Right cardiac atrium (tissue), 5 donors: ENCODE results near the gene CACNA1H. TPM values are rescaled to one million over a fixed set of nuclear protein-coding genes. Genes with fewer than 3 reads are reported as not detected.

Experiments used
- ATAC-seq, 2 donors: fragments of 200-7000 bp; cut with Tn5 transposase; one replicate each; pipeline versions ENCODE4 v1.8.0 to v1.9.1; 2020; ENCODE audit warnings: moderate library complexity in 2 of 2, mild to moderate bottlenecking in 1 of 2
- DNase-seq, 3 donors: peaks; one replicate each; pipeline ENCODE4 v3.0.0-alpha.2; 2020
- H3K27ac ChIP-seq: one replicate; pipeline ENCODE4 v1.5.1; 2013; ENCODE audit warnings: mild to moderate bottlenecking, low read length, control low read depth, moderate library complexity
- H3K27me3 ChIP-seq: one replicate; pipeline ENCODE4 v1.6.1; 2013; ENCODE audit not compliant: control insufficient read depth, insufficient read depth
- H3K4me1 ChIP-seq: one replicate; pipeline ENCODE4 v1.6.1; 2013; ENCODE audit warnings: low read length; ENCODE audit not compliant: control insufficient read depth, insufficient read depth
- H3K4me3 ChIP-seq: one replicate; pipeline ENCODE4 v1.5.1; 2013; ENCODE audit warnings: low read length, control low read depth
- H3K9me3 ChIP-seq: one replicate; pipeline ENCODE4 v1.6.1; 2013; ENCODE audit warnings: low read length; ENCODE audit not compliant: control insufficient read depth
- WGBS: extraction: QIAGEN DNeasy Blood & Tissue Kit; methylation state at CpG from one replicate; pipeline ENCODE4 v1.1.7; 2013; 5-methylcytosine and 5-hydroxymethylcytosine counted together
- intact Hi-C, 4 donors: fragments of 100-400 bp; cut with DNase I; formaldehyde crosslinking; loops; one replicate each; pipeline versions ENCODE4 v1.11.0 to v1.14.0; 2022 to 2023
- long read RNA-seq, 4 donors: library from polyadenylated mRNA; unstranded; transcript quantifications; one replicate each; pipeline ENCODE4 v2.0.0, GENCODE V29; 2020 to 2021
- polyA plus RNA-seq: library from polyadenylated mRNA; stranded (reverse); fragments of 200-250 nt; gene quantifications from one replicate; pipeline ENCODE4 v1.2.3, GENCODE V29; 2013
- total RNA-seq, 4 donors: library from RNA; stranded (reverse); fragmentation: NEBNext Ultra II Directional; extraction: Animal tissue kit (Norgen Biotek cat#: 25700); gene quantifications; one replicate each; pipeline ENCODE4 v1.2.1, GENCODE V29; 2021
- donor health status: healthy with polysubstance abuse.
- donor health status: DM: no; HTN: yes; CAD: no.
- donor health status: DM: no; HTN: no; CAD: no.
- donor health status: DM: no; HTN: yes; CAD: no; lungs with severe emphysema.
- donor health status: DM: yes; HTN: yes; CAD: no.

The CACNA1H gene
- total RNA-seq (1 to 10 TPM; 4.2 to 7.8 (median 6.0) TPM), polyA plus RNA-seq (7.5 TPM)
- long read RNA-seq, donor 1, partial matches to known transcripts = 39 of 42 reads
- long read RNA-seq, donor 1, other reads (novel, unspliced or antisense) = 3 of 42 reads
- long read RNA-seq, donor 2, partial matches to known transcripts = 14 of 16 reads
- long read RNA-seq, donor 2, other reads (novel, unspliced or antisense) = 2 of 16 reads
- long read RNA-seq, donor 3, partial matches to known transcripts = 13 of 17 reads
- long read RNA-seq, donor 3, other reads (novel, unspliced or antisense) = 4 of 17 reads
- long read RNA-seq, donor 4, partial matches to known transcripts = 32 of 37 reads
- long read RNA-seq, donor 4, other reads (novel, unspliced or antisense) = 5 of 37 reads

GRCh38 chr16:1152651-1153259 is at the start of gene CACNA1H:
Gene CACNA1H, plus strand, starts transcription at chr16:1153106. Its CDS starts 632 bp downstream, at chr16:1153738.
- no peak within 1 kb of the TSS for H3K27ac ChIP-seq
- ATAC-seq (peak in 1 of 2 donors; percentile 7), DNase-seq (peak; percentile 45 to 81 (median 75))
- H3K4me1 ChIP-seq = no peaks in the 10 kb centered on the region
- 3% methylated on average over 80 of the region's 98 CpGs for WGBS
- H3K27me3 ChIP-seq = no peaks in the 10 kb centered on the region
- H3K9me3 ChIP-seq = no peaks in the 10 kb centered on the region
- peak within 1 kb of the TSS; percentile 56 for H3K4me3 ChIP-seq
- intact Hi-C loops = no loop called here

DNA sequence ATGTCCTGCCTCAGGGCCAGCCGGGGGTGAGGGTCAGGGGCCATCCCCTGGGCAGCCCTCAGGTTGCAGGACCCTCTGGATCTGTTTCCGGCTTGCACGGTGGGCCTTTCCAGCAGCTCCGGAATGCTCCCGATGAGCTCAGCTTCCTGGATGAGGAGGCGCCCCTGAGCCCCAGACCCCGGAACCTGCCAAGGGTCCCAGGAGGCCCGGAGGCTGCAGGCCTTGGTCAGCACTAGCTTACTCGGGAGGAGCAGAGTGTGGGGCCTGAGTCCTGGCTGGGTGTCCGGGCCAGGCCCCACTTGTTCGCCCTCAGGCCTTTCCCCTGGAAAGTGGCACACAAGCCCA is 49.3 kb upstream of the CACNA1H start:
- Histone ChIP-seq H3K27me3 (no peaks in the 10 kb centered on the region), H3K9me3 (no peaks in the 10 kb centered on the region), H3K4me3 (no peak overlapping the region), H3K27ac (no peak overlapping the region), H3K4me1 (no peaks in the 10 kb centered on the region)
- DNase-seq (no peak), ATAC-seq (no peak)
- intact Hi-C loops = no loop called here
- WGBS = 32% methylated on average over 11 of the region's 11 CpGs

GRCh38 chr16:1105888-1106620 is 46.9 kb upstream of the CACNA1H start:
- WGBS = 29% methylated on average over 26 of the region's 26 CpGs
- no peak overlapping the region for H3K4me3 ChIP-seq
- H3K4me1 ChIP-seq = no peaks in the 10 kb centered on the region
- ATAC-seq (peak; percentile 53 to 70), DNase-seq (peak; percentile 62 to 86 (median 85))
- H3K9me3 ChIP-seq = no peaks in the 10 kb centered on the region
- H3K27me3 ChIP-seq = no peaks in the 10 kb centered on the region
- no peak overlapping the region for H3K27ac ChIP-seq
- intact Hi-C loops = loop anchor here in 1 of 4 donors (1.0 kb wide), 1 partner anchor 87 kb away; no protein-coding TSS in a partner anchor

GRCh38 chr16:1106659-1107058 is 46.2 kb upstream of the CACNA1H start:
- H3K27me3 ChIP-seq = no peaks in the 10 kb centered on the region

DNA sequence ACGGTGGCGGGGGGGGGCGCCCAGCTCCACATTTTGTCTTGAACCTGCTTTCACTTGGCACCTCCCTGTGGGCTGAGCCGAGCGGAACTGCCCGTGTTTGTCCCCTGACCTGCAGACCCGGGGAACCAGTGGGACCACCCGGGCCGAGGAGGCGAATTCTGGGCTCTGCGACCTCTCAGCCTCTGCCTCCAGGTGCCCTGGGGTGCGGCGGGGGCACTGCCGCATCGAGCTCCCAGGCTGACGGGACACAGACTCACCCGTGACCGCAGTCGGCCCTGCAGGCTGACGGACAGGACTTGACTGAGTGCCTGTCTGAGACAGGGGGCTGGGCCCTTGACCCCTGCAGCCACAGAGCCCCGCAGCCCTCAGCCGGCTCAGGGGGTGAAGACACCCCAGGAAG is 45.8 kb upstream of the CACNA1H start:
- no peak for DNase-seq
- no peak overlapping the region for H3K27ac ChIP-seq
- H3K27me3 ChIP-seq = no peaks in the 10 kb centered on the region
- no peak for ATAC-seq
- no peaks in the 10 kb centered on the region for H3K9me3 ChIP-seq
- H3K4me1 ChIP-seq = no peaks in the 10 kb centered on the region
- intact Hi-C loops = no loop called here
- H3K4me3 ChIP-seq = no peak overlapping the region
- WGBS = 67% methylated on average over 22 of the region's 22 CpGs

More at GRCh38 chr16:1106659-1107058, 46.2 kb upstream of the CACNA1H start:
- Histone ChIP-seq H3K27ac (no peak overlapping the region), H3K4me1 (no peaks in the 10 kb centered on the region), H3K4me3 (no peak overlapping the region), H3K9me3 (no peaks in the 10 kb centered on the region)
- ATAC-seq (no peak), DNase-seq (no peak)
- 77% methylated on average over 16 of the region's 16 CpGs for WGBS
- intact Hi-C loops = loop anchor here in 1 of 4 donors (1.0 kb wide), 1 partner anchor 87 kb away; no protein-coding TSS in a partner anchor

DNA sequence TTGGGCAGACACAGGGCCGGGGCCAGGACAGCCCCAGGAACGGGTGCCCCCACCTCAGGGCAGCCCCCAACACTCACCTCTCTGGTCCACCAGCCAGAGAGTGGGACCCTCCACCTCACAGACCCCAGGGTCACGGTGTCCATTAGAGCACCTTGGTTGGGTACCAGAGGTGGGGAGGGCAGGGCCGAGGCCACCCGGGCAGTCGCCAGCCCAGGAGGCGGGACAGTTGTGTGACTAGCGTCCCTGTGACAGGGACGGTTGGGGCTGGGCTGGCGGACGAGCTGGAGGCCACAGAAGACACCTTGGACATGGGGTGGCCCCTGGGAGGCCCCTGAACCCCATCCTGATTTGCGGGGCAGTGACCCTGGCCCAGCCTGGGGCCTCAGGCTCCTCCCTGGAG is 45.2 kb upstream of the CACNA1H start:
- Histone ChIP-seq H3K4me1 (no peaks in the 10 kb centered on the region), H3K27me3 (no peaks in the 10 kb centered on the region), H3K9me3 (no peaks in the 10 kb centered on the region), H3K4me3 (no peak overlapping the region), H3K27ac (no peak overlapping the region)
- WGBS = 76% methylated on average over 12 of the region's 12 CpGs
- intact Hi-C loops = loop anchor here in 1 of 4 donors (2.0 kb wide), 1 partner anchor 87 kb away; no protein-coding TSS in a partner anchor
- DNase-seq (no peak), ATAC-seq (no peak)

DNA sequence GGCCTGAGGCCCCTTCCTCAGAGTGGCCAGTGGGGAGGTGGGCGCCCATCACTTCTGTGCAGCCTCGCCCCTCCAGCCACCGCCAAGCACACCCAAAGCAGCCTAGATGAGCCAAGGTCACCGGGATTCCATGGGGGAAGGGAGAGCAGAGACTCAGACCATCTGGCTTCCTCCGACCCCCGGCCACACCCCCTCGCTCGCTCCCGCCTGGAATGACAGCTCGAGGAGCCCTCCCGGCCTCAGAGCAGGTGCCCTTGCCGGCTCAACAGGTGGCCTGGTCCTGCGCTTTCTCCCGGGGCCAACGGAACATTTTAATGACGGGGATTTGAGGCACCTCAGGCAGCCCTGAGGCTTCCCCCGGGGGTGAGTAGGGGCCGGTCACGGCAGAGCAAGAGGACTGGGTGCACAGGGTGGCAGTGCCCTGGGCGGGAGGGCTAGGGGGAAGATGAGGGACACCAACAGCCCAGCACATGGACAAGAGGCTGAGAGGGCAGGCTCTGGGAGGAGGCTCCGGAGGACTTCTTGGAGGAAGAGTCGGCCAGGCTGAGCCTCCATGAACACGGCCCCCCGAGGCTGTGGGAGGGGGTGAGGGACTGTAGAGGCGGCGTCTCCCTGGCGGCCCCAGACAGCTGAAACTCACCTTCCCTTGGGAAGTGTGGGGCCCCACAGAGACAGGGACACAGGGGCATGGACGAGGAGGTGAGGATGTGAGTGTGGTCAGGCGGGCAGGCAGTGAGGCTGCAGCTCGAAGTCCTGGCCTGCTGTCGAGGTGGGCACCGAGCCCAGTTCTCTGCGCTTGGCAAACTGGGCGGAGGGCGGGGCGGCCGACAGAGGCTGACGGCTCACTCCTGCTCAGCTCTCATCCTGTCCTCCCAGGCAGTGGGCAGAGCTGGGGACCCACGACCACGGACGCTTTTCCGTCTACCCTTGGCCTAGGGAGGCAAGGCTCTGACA is 44.3 kb upstream of the CACNA1H start:
- intact Hi-C loops = loop anchor here in 1 of 4 donors (2.0 kb wide), 1 partner anchor 86 kb away; no protein-coding TSS in a partner anchor
- Histone ChIP-seq H3K27ac (no peak overlapping the region), H3K4me1 (no peaks in the 10 kb centered on the region), H3K27me3 (no peaks in the 10 kb centered on the region), H3K9me3 (no peaks in the 10 kb centered on the region), H3K4me3 (no peak overlapping the region)
- DNase-seq = peak; percentile 55 to 85 (median 84)
- WGBS = 38% methylated on average over 42 of the region's 42 CpGs
- peak; percentile 18 to 26 for ATAC-seq

DNA sequence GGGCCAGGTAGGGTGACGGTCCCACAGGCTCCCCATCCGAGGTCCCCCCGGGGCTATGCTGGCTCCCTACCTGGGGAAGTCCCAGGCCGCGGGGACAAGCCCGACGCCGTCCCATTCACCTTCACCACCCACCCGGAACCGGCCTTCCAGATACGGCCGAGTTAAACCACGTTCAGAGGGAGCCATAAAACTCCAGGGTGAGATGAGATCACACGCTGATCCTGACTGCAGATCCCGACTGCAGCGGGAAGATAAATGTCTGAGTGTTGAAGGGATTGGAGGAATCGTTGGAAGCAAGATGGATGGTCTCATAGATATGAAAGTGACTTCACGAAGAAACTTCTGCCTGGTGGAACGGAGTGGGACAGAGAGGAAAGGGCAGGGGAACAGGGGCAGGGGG is 43.3 kb upstream of the CACNA1H start:
- intact Hi-C loops = loop anchor here in 1 of 4 donors (2.0 kb wide), 1 partner anchor 85 kb away; no protein-coding TSS in a partner anchor
- WGBS = 57% methylated on average over 19 of the region's 19 CpGs
- no peaks in the 10 kb centered on the region for H3K9me3 ChIP-seq
- H3K4me3 ChIP-seq = no peak overlapping the region
- no peak for DNase-seq
- H3K27ac ChIP-seq = no peak overlapping the region
- no peaks in the 10 kb centered on the region for H3K27me3 ChIP-seq
- ATAC-seq = no peak
- no peaks in the 10 kb centered on the region for H3K4me1 ChIP-seq

DNA sequence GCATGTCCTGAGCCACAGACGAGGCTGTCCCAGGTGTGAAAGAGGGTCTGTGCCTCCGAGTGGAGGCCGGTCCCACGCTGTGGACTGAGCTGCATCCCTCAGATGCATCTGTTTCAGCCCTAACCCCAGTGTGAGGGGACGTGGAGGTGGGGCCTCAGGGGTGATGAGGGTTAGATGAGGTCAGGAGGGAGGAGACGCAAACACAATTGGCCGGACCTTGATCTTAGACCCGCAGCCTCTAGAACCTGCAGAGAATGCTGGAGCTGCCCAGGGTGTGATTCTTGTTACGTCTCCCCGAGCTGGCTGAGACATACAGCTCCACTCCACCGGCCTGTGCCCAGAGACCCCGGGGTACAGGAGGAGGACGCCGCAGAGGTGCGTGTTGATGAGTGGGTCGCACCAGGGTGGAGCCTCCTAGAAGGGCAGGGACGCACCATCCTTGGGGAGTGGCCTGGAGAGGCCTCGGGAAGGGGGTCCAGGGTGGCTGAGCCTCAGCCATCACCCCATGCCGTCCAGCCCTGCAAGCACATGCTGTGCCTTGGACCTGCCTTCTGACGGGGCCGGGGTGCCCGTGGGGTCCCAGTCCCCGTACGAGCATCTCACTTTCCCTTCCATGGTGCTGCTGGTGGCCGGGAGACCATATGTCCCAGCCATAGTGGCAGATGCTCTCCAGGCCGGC is 40.3 kb upstream of the CACNA1H start:
- Histone ChIP-seq H3K4me1 (no peaks in the 10 kb centered on the region), H3K4me3 (no peak overlapping the region), H3K27me3 (no peaks in the 10 kb centered on the region), H3K27ac (no peak overlapping the region), H3K9me3 (no peaks in the 10 kb centered on the region)
- intact Hi-C loops = no loop called here
- no peak for ATAC-seq
- 71% methylated on average over 26 of the region's 26 CpGs for WGBS
- no peak for DNase-seq

DNA sequence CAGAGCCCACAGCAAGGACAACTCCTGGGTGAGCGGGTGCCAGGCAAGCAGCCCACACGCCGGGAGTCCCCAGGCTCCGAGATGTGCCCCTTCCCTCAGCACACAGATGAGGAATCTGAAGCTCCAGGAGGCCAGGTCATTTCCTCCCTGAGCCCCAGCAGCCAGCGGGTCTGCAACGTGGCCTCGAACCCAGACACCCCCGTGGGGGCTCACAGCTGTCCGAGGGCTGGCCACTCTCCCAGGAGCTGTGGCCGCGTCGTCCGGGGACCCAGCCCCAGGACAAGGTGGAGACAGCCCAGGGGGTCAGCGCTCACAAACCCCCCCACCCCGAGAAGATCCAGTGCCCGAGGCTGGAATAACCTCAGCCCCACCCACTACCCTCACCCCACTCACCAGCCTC is 39.4 kb upstream of the CACNA1H start:
- ATAC-seq = no peak
- H3K4me3 ChIP-seq = no peak overlapping the region
- H3K27ac ChIP-seq = no peak overlapping the region
- intact Hi-C loops = no loop called here
- H3K4me1 ChIP-seq = no peaks in the 10 kb centered on the region
- no peaks in the 10 kb centered on the region for H3K9me3 ChIP-seq
- H3K27me3 ChIP-seq = no peaks in the 10 kb centered on the region
- DNase-seq = no peak
- 64% methylated on average over 16 of the region's 16 CpGs for WGBS
